ENCODE measurements around the gene EPS8.

DNA sequence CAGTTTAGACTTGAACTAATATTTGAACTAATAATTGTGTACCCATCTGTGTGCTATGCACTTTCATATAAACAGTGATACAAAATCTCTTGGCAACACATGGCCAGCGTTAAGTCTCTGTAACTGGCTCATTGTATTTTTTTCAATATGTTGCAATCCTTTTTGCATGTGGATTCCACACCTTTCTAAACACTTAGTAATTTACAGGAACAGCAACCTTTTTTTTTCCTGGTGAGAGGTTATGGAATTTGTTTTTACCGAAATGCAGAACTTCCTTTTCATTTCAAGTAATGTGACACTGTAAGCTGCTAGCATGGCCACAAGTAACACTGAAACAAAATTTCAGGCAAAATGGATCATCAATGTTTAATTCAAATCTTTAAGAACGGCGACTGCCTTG, 45.4 kb upstream of the EPS8 start:
- TF ChIP-seq, protein P1, sequence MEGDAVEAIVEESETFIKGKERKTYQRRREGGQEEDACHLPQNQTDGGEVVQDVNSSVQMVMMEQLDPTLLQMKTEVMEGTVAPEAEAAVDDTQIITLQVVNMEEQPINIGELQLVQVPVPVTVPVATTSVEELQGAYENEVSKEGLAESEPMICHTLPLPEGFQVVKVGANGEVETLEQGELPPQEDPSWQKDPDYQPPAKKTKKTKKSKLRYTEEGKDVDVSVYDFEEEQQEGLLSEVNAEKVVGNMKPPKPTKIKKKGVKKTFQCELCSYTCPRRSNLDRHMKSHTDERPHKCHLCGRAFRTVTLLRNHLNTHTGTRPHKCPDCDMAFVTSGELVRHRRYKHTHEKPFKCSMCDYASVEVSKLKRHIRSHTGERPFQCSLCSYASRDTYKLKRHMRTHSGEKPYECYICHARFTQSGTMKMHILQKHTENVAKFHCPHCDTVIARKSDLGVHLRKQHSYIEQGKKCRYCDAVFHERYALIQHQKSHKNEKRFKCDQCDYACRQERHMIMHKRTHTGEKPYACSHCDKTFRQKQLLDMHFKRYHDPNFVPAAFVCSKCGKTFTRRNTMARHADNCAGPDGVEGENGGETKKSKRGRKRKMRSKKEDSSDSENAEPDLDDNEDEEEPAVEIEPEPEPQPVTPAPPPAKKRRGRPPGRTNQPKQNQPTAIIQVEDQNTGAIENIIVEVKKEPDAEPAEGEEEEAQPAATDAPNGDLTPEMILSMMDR (IDR thresholded peaks at IDR 0.05; ENCODE audit: low read length): no peak
- TF ChIP-seq EZH2 (optimal IDR thresholded peaks at IDR 0.05; ENCODE audit: low read depth, low read length): no peak

Measured in MM.1S (cell line).